ENCODE measurements around the gene ORM2.
A peak's percentile ranks its signal among the peaks of the same experiment; 100 is the strongest.

ORM2 gene

GRCh38 chr9:114282507-114282906, 47.2 kb upstream of the ORM2 start:
- H3K9ac ChIP-seq (ENCODE audit: low read length), result no peak overlapping the region
- no peak overlapping the region for H3K4me3 ChIP-seq (ENCODE audit: low read length)
- H3K9me3 ChIP-seq (ENCODE audit: insufficient read depth, low read length), result no peaks in the 10 kb centered on the region
- no peaks in the 10 kb centered on the region for H3K79me2 ChIP-seq (ENCODE audit: low read length)
- H3K4me1 ChIP-seq (ENCODE audit: low read length), result no peaks in the 10 kb centered on the region
- H4K20me1 ChIP-seq (ENCODE audit: insufficient read depth, low read length), result no peaks in the 10 kb centered on the region
- H3K27me3 ChIP-seq (ENCODE audit: low read depth, low read length), result no peaks in the 10 kb centered on the region
- H2AFZ ChIP-seq (ENCODE audit: low read depth, low read length), result peak overlapping the region; percentile 39; the same call in 1 of the 2 replicates
- 0 out of 2 replicates have a peak overlapping the region, but pooled peaks have one; percentile 9 for H3K4me2 ChIP-seq (ENCODE audit: low read length)
- H3K36me3 ChIP-seq (replicated peaks; ENCODE audit: low read depth, low read length), result no peaks in the 10 kb centered on the region
- H3K27ac ChIP-seq (ENCODE audit: low read length), result no peak overlapping the region
- TF ChIP-seq EZH2phosphoT487 (IDR thresholded peaks at IDR 0.05; ENCODE audit: low read depth), result no peak
- TF ChIP-seq CTCF (IDR thresholded peaks at IDR 0.05; ENCODE audit: low read depth, low read length), result no peak

GRCh38 chr9:114282926-114283325, 46.7 kb upstream of the ORM2 start:
- Histone ChIP-seq H3K36me3 (replicated peaks; ENCODE audit: low read depth, low read length) (no peaks in the 10 kb centered on the region), H3K4me3 (ENCODE audit: low read length) (no peak overlapping the region), H3K27ac (ENCODE audit: low read length) (no peak overlapping the region), H3K79me2 (ENCODE audit: low read length) (no peaks in the 10 kb centered on the region), H3K9ac (ENCODE audit: low read length) (no peak overlapping the region), H3K4me2 (ENCODE audit: low read length) (peak overlapping the region; percentile 9; the same call in 1 of the 2 replicates), H2AFZ (ENCODE audit: low read depth, low read length) (peak overlapping the region; percentile 39; the same call in 1 of the 2 replicates), H3K27me3 (ENCODE audit: low read depth, low read length) (no peaks in the 10 kb centered on the region), H4K20me1 (ENCODE audit: insufficient read depth, low read length) (no peaks in the 10 kb centered on the region), H3K4me1 (ENCODE audit: low read length) (no peaks in the 10 kb centered on the region), H3K9me3 (ENCODE audit: insufficient read depth, low read length) (no peaks in the 10 kb centered on the region)
- TF ChIP-seq CTCF (IDR thresholded peaks at IDR 0.05; ENCODE audit: low read depth, low read length) (no peak), EZH2phosphoT487 (IDR thresholded peaks at IDR 0.05; ENCODE audit: low read depth) (no peak)

- Histone ChIP-seq H3K27ac (ENCODE audit: low read length) (no peak overlapping the region), H3K9me3 (ENCODE audit: insufficient read depth, low read length) (no peaks in the 10 kb centered on the region), H3K27me3 (ENCODE audit: low read depth, low read length) (no peaks in the 10 kb centered on the region), H3K4me2 (ENCODE audit: low read length) (no peak overlapping the region), H3K79me2 (ENCODE audit: low read length) (no peaks in the 10 kb centered on the region), H2AFZ (ENCODE audit: low read depth, low read length) (no peak overlapping the region), H4K20me1 (ENCODE audit: insufficient read depth, low read length) (no peaks in the 10 kb centered on the region), H3K9ac (ENCODE audit: low read length) (no peak overlapping the region), H3K4me1 (ENCODE audit: low read length) (no peaks in the 10 kb centered on the region), H3K4me3 (ENCODE audit: low read length) (no peak overlapping the region), H3K36me3 (replicated peaks; ENCODE audit: low read depth, low read length) (no peaks in the 10 kb centered on the region)
- no peak for TF ChIP-seq CTCF (IDR thresholded peaks at IDR 0.05; ENCODE audit: low read depth, low read length)
- no peak for TF ChIP-seq EZH2phosphoT487 (IDR thresholded peaks at IDR 0.05; ENCODE audit: low read depth)
These were observed 46.0 kb upstream of the ORM2 start for GRCh38 chr9:114283551-114284111.

GRCh38 chr9:114284316-114285060, 45.2 kb upstream of the ORM2 start:
- Histone ChIP-seq H3K4me3 (ENCODE audit: low read length) (no peak overlapping the region), H3K79me2 (ENCODE audit: low read length) (no peaks in the 10 kb centered on the region), H3K36me3 (replicated peaks; ENCODE audit: low read depth, low read length) (no peaks in the 10 kb centered on the region), H2AFZ (ENCODE audit: low read depth, low read length) (no peak overlapping the region), H3K27ac (ENCODE audit: low read length) (no peak overlapping the region), H3K4me2 (ENCODE audit: low read length) (no peak overlapping the region), H4K20me1 (ENCODE audit: insufficient read depth, low read length) (no peaks in the 10 kb centered on the region), H3K27me3 (ENCODE audit: low read depth, low read length) (no peaks in the 10 kb centered on the region), H3K4me1 (ENCODE audit: low read length) (no peaks in the 10 kb centered on the region), H3K9ac (ENCODE audit: low read length) (no peak overlapping the region), H3K9me3 (ENCODE audit: insufficient read depth, low read length) (no peaks in the 10 kb centered on the region)
- TF ChIP-seq CTCF (IDR thresholded peaks at IDR 0.05; ENCODE audit: low read depth, low read length) (no peak), EZH2phosphoT487 (IDR thresholded peaks at IDR 0.05; ENCODE audit: low read depth) (no peak)

Data from OCI-LY3 (cell line).